Right lobe of liver (tissue), 4 donors: Measurements from ENCODE around the gene FOXA1.

Source experiments
- POLR2A ChIP-seq: fragments of 450-650 bp; IDR thresholded peaks from one replicate; pipeline ENCODE4 v1.6.1; 2017; ENCODE audit warnings: antibody characterized with exemption, mild to moderate bottlenecking
- TF ChIP-seq, protein P1 (sequence below), 4 donors: fragments of 200-600 bp in 3 of 4; fragments of 450-650 bp in 1 of 4; IDR thresholded peaks; one replicate each; pipeline versions ENCODE4 v1.5.1 to v1.8.0; 2016 to 2022; ENCODE audit warnings: antibody characterized with exemption in 4 of 4, mild to moderate bottlenecking in 2 of 4
- donor health status: DM: no; HTN: no; CAD: no.
- donor health status: DM: no; HTN: no; CAD: no.
- donor health status: DM: no; HTN: yes; CAD: no.

GRCh38 chr14:37642125-37642524 lies 47.1 kb upstream of the FOXA1 start:
- TF ChIP-seq POLR2A = no peak
- TF ChIP-seq, protein P1, sequence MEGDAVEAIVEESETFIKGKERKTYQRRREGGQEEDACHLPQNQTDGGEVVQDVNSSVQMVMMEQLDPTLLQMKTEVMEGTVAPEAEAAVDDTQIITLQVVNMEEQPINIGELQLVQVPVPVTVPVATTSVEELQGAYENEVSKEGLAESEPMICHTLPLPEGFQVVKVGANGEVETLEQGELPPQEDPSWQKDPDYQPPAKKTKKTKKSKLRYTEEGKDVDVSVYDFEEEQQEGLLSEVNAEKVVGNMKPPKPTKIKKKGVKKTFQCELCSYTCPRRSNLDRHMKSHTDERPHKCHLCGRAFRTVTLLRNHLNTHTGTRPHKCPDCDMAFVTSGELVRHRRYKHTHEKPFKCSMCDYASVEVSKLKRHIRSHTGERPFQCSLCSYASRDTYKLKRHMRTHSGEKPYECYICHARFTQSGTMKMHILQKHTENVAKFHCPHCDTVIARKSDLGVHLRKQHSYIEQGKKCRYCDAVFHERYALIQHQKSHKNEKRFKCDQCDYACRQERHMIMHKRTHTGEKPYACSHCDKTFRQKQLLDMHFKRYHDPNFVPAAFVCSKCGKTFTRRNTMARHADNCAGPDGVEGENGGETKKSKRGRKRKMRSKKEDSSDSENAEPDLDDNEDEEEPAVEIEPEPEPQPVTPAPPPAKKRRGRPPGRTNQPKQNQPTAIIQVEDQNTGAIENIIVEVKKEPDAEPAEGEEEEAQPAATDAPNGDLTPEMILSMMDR (IDR thresholded peaks at IDR 0.05) = no peak
